Measurements from ENCODE around the gene BNIP1. TPM values are rescaled to one million over a fixed set of nuclear protein-coding genes. Genes with fewer than 3 reads are reported as not detected.

Gene BNIP1
- total and polyA plus RNA-seq, 2 donors (not counting 3 experiments of a cell fraction or from before 2014, with no cell fraction given), result 19.7 to 22.6 TPM

- POLR2A ChIA-PET, result no interaction called here
- Histone ChIP-seq H3K4me1 (ENCODE audit: control insufficient read depth, extremely low read depth, insufficient read depth, low read length) (no peaks in the 10 kb centered on the region), H3K9me1 (replicated peaks; ENCODE audit: control insufficient read depth, extremely low read depth, insufficient read depth, low read length) (no peaks in the 10 kb centered on the region), H3K27ac (ENCODE audit: insufficient read depth, low read depth, low read length) (no peak overlapping the region), H3K4me3 (replicated peaks in 1 of 3; ENCODE audit: insufficient read depth in 1 of 3, low read depth in 1 of 3, low read length in 3 of 3) (no peak overlapping the region), H3K9me3 (replicated peaks; ENCODE audit: control insufficient read depth, insufficient read depth, low read length) (no peaks in the 10 kb centered on the region), H3K9ac (replicated peaks; ENCODE audit: extremely low read depth, insufficient read depth, low read length) (no peak overlapping the region), H2AFZ (ENCODE audit: low read depth, low read length) (no peak overlapping the region), H4K20me1 (replicated peaks; ENCODE audit: control insufficient read depth, extremely low read depth, insufficient read depth, low read length) (no peaks in the 10 kb centered on the region), H3K27me3 (ENCODE audit: control insufficient read depth in 2 of 2, insufficient read depth in 2 of 2, low read length in 2 of 2) (peaks cover 6 to 8% of the 10 kb centered on the region in 2 experiments), H3K36me3 (ENCODE audit: control insufficient read depth in 2 of 2, extremely low read depth in 1 of 2, insufficient read depth in 2 of 2, low read length in 2 of 2) (no peaks in the 10 kb centered on the region), H3K79me2 (ENCODE audit: control insufficient read depth, insufficient read depth, low read length) (no peaks in the 10 kb centered on the region), H3K4me2 (ENCODE audit: insufficient read depth, low read length) (no peak overlapping the region)
- no TSS peak for BruUV-seq (replicated peaks)
- no peak for TF ChIP-seq MYC (IDR thresholded peaks at IDR 0.05; ENCODE audit: low read depth, low read length)
- TF ChIP-seq POLR2A (IDR thresholded peaks at IDR 0.05; ENCODE audit: low read depth, low read length), result no peak
- no peak for TF ChIP-seq POLR2AphosphoS5 (IDR thresholded peaks at IDR 0.05; ENCODE audit: insufficient read depth, low read depth, low read length)
- TF ChIP-seq EZH2 (IDR thresholded peaks at IDR 0.05; ENCODE audit: borderline replicate concordance, low read depth, low read length, severe bottlenecking), result no peak
- TF ChIP-seq GATA2 (IDR thresholded peaks at IDR 0.05; ENCODE audit: insufficient read depth, insufficient read length, low read depth, low read length), result no peak
- no peak for TF ChIP-seq FOS (IDR thresholded peaks at IDR 0.05; ENCODE audit: borderline replicate concordance, insufficient read depth, low read length)
- TF ChIP-seq CTCF (IDR thresholded peaks at IDR 0.05; ENCODE audit: extremely low read depth in 1 of 2, insufficient read depth in 1 of 2, low read depth in 1 of 2, low read length in 2 of 2), result no peak
- no peak for TF ChIP-seq JUN (IDR thresholded peaks at IDR 0.05; ENCODE audit: borderline replicate concordance, insufficient read depth, insufficient read length, low read depth)
- no peak for TF ChIP-seq MAX (IDR thresholded peaks at IDR 0.05; ENCODE audit: insufficient read depth, insufficient read length)
- DNase-seq (ENCODE audit: low read depth, low spot score) (no peak), FAIRE-seq (no peak)
- CTCF ChIA-PET, result interaction anchor here (0.7 kb wide), 1 partner anchor 10 kb away, joined by 3 read pairs; no protein-coding TSS in a partner anchor
- dilution Hi-C loops (cut with MboI; ENCODE audit: extremely low pct_ligation_motif_present, low sequenced_read_pairs), result no loop called here
- intact Hi-C loops (cut with micrococcal nuclease), result no loop called here
Measured at GRCh38 chr5:173198049-173198448, 53.7 kb downstream of the BNIP1 start.

Measured in endothelial cell of umbilical vein (primary cell).